Suppressor macrophage treated with lipopolysaccharide for 1 hour (primary cell): ENCODE measurements around the gene PIP4K2A.
"Not testable (repeated sequence)": the region's sequence is repeated elsewhere in the genome, so short reads cannot be mapped to it uniquely, and the experiment has no call there.

Experiments used
- DNase-seq, 3 donors: peaks; one replicate each; pipeline ENCODE4 v3.0.0-alpha.2; 2020 to 2022

Gene PIP4K2A

DNA sequence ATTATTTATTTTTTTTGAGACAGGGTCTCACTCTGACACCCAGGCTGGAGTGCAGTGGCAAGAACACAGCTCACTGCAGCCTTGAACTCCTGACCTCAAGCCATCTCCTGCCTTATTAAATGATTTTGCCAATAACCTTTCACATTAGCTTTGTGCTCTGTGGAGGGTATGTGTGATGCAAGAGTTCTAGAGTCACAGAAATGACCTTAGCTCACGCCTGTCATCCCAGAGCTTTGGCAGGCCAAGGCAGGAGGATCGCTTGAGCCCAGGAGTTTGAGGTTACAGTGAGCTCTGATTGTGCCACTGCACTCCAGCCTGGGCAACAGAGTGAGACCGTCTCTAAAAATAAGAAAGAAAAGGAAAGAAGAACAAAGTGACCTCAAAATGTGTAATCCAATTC is 4.3 kb upstream of the PIP4K2A start:
- DNase-seq, result not testable (repeated sequence)

DNA sequence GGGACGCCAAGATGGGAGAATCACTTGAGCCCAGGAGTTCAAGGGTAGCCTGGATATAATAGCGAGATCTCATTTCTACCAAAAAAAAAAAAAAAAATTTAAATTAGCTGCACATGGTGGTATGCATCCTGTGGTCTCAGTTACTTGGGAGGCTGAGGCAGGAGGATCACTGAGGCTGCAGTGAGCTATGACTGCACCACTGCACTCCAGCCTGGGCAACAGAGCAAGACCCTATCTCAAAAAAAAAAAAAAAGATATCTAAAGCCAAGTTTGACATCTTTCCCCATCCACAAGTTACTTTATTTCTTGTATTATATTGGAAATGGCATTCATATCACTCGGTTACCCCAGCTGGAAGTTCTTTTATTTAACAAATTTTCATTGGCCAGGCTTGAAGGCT is 3.4 kb upstream of the PIP4K2A start:
- DNase-seq, result no peak

DNA sequence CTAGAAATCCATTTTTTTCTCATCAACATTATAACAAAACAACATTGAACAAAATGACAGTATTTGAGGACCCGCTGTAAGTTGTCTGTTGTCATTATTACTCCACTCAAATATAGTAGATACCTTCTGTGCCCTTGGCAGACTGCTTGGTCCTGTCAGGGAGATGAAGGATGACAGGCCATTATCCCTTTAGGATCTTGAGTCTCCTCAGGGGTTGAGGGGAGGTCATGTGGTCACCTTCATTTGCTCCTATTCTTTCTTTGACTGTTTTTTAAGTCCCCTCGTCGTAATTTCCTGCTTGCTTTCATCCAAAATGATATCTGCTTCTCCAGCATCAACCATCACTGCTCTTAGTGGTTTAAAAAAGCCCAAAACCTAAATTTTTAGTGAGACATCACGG is 2.6 kb upstream of the PIP4K2A start:
- no peak for DNase-seq

DNA sequence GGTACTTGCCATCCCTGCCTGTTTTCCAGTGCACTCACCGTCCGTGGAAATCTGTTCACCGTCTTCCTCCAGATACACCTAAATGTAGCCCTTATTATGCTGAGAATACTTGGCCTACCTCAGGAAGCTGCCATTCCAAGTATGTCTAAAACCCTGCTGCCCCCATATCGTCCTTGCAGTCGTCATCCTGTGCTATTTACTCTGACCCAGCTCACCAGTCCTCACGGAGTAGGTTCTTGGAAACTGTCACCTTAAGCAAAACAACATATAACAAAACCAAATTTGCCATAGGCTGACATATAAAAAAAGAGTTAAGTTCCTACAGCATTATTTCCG is 880 bp upstream of the PIP4K2A start:
- DNase-seq, result no peak

DNA sequence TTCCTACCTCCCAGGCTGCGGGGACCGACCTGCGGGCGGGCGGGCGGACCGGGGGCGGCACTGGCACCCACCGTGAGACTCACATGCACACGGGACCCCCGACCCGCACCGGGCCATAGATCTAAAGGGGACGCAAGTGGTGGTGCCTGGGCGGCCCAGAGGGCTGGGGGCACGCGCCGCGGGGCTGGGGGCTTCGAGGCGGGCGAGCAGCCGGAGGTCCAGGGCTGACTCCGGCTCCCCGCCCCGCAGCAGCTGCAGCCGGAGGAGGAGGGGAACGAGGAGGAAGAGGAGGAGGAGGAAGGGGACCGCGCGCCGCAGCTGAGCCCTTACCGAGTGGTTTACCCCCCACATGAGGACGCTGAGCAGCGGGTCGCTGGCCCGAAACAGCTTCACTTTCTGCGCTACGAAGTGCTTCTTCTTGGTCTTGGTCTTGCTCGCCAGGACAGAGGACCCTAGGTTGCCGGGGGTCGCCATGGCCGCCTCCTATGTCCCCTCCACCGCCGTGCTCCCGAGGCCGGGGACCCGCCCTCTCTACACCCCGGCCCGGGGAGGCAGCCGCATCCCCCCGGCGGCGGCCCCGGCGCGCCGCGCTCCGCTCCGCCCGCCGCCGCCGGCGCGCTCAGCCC is 412 bp downstream of the PIP4K2A start:
- DNase-seq, result peak; percentile 31 to 57 (median 38)

DNA sequence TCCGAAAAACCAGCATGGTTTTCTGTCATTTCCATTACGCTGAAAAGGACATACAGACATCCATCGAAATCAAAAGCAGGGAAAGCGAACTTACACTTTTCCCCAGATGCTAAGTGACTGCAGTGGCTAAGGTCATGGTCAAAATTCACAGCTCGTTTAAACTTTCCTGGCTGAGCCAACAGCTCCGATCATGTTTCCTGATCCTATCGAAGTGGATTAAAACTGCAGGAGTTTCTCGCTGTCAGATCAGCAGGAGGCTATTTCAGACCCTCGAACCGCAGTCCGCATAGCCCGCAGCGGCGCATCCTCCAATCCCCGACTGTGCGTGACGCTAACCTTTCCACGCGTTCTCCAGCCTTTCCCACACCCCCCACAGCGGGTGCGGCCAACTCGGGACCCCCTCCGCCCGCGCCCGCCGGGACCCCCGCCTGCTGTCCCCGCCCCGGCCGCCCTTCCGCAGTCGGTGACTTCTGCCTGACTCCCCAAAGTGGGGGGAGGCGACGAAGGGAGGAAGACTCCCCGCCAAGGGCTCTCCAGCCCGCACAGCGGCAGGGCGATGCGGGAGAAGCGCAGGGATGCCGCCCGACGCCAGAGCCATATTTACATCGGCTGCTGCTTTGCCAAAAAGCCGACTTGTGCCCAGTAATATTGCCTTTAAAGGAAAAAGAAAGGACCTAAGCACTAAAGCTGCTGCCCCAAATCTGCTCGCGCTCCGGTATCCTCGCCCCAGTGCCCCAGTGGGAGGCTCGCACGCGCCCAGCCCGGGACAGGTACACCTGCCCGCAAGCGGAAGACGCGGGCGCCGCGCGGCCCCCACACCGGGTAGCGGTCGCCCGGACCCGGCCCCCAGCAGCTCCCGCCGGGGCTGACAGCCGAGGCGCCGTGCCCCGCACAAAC is 1.2 kb downstream of the PIP4K2A start:
- peak; percentile 42 to 54 (median 50) for DNase-seq

DNA sequence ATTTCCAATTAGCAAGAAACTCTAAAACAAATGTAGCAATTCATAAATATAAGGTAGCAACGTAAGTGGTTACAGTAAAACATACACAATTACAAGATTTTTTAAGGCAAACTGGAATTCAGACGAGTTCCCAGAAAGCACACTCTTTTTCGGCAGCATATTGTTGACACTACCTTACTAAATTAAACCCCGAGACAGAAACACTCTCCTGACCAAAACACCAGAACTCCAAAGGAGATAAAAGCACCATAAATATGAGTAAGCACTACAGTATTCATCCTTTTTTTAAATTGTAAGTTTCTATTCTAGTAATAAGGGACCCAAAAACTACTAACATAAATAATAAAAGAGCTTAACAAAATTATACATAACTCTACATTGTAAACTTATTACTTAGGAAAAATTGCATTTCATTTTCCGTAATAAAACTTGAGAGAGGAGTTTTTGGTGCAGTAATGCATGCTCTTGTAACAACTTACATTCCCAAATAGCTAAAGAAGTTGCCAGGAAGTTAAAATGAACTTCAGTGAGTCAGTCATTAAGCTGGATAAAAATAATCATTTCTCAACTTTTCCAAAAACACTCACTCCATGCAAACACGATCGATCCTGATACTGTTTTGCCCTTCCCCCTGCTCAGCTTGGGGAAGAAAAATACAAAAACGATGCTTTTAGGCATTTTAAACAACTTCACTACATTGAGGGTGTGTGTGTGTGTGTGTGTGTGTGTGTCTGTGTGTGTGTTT is 2.0 kb downstream of the PIP4K2A start:
- peak in 2 of 3 donors; percentile 21 to 41 for DNase-seq

DNA sequence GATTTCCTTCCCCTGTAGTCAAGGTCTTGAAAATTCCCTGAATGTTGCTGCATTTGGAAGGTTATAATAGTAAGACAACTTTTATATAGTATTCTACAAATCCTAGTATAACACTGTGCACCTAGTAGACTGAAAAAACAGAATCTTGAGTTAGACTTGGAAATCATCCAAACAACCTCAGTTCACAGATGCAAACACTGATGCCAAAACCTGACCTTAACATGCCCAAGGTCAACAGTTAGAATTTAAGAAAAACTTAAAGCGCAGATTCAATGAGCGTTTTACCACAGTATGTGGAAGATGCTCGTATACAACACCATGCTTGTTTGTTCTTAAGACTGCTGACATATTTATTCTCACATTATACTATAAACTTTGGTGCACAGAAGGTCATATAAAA is 3.0 kb downstream of the PIP4K2A start:
- no peak for DNase-seq

DNA sequence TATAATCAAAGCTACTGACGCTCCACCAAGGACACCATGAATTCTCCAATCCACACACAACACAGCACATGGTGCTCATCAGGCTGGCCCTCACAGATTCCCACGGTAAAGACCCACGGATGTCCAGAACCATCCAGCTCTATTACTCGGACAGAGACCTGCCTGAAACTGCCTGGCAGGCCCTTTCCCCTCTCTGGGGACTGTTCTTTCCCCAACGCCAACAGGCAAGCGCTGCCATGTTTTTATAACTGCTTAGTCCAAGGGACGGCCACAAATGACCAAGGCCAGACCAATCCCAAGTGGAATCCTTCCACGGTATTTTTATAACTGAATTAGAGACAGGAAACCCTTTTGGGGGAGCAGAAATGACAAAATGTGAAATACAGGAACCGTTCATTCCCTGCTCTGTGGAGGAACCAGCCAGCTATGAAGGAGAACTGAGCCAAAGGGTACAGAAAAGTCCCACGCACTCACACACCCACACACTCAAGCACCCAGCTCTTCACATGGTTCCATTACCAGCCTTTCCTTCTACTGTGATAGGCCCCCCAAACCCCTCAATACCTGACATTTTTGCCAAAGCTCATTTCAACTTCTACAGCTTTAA is 4.1 kb downstream of the PIP4K2A start:
- DNase-seq, result peak; percentile 81 to 83 (median 82)

DNA sequence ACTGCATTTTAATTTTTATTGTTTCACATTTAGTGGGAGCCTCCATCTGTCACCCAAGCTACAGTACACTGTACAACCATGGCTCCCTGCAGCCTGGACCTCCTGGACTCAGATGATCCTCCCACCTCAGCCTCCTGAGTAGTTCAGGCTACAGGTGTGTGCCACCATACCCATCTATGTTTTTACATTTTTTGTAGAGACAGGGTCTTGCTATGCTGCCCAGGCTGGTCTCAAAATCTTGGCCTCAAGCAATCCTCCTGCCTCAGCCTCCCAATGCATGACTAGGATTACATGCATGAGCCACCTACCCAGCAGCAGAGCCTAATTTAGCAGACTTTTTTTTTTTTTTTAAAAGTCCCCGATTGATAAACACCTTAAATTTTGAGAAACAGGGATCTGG is 5.6 kb downstream of the PIP4K2A start:
- DNase-seq, result no peak

DNA sequence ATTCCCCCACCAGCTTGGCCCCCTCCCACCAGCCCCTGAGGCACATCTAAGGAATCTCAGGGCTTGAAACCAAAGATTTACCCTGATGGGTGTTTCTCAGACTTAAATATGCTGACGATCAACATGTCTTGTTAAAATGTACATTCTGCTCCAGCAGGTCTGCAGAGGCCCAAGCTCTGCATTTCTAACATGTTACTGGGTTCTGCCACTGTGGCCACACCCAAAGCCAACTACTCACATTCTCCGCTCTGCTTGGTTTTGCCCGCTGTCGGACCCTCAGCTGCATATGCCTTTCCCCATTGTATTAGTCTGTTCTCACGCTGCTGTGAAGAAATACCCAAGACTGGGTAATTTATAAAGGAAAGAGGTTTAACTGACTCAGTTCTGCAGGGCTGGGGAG is 8.9 kb downstream of the PIP4K2A start:
- no peak for DNase-seq

DNA sequence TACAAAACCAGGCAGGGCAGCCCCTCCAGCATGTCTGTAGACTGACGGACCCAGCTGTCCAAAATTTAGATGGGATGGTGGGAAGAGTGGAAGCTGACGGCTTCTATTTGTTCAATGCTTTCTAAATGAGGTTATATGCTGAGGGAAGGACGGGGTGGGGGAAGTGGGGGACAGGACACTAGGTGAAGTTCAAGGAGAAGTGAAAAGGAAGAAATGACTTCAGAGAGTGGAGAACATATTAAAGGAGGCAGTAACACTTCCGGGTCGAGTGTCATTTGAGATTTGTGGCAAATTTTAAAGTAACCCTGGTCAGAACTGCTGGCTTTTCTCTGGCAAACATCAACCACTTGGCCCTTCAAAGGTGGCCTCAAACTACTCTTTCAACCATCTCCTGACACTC is 9.4 kb downstream of the PIP4K2A start:
- no peak for DNase-seq

DNA sequence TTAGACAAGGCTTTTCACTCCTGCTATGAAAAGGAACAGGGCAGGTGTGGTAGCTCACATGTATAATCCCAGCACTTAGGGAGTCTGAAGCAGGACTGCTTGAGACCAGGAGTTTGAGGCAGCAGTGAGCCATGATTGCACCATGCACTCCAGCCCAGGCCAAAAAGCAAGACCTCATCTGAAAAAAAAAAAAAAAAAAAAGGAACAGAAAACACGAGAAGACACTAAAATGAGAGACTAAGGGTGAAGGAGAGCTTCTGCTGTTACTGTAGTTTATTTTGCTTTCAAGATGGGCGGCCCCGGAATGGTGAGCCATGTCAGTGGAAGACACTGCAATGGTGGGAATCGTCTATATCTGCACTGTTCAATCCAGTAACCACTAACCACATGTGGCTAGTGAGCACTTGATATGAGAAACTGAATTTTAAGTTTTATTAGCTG is 9.9 kb downstream of the PIP4K2A start:
- DNase-seq, result peak; percentile 37 to 59 (median 58)

DNA sequence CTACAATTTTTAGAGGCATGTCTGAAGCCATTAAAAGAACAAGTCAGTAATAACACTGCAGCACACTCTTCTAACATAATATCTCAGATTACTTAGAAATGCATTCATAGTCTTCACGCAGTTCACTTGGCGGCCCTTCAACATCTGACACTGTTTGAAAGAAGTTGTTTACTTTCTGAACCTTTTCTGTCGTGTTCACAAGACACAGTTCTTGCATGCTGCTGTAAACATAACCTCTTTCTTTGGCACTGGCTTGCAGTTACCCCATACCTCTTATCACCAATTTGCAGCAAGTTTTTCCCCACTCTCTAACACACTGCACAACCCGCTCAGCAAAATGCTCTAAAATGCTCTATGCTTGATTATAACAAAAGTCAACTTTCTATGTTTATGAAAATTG is 12.0 kb downstream of the PIP4K2A start:
- DNase-seq, result no peak

DNA sequence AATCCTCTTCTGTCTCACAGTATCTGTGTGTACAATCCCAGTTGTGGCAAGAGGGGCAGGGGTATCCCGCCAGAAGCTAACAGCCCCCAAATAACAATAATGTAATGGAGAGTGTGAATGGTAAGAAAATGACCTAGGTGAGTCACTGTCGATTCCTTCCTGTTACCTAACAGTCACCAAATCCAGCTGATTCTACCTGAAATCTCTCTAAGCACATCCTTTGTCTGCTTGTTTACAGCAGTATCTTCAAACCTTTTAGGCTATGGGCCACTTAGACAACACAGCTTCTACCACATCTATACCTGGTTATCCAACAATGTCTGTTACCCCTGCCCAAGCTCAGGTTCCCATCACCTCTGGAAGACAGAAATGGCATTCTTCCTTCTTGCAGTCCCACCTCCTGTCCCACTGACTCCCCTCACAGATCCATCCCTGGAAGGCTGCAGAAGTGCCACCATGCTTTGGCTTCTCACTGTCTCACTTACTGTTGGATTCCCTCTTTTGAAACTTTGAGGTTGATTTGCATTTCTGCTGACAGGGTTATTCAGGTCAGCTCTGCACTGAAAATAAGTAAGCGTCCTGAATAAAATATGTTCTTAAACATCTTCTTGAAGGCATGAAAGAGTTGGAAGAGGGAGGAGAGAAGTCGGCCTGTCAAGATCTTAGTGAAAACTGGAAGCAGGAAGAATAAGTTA is 13.1 kb downstream of the PIP4K2A start:
- no peak for DNase-seq

DNA sequence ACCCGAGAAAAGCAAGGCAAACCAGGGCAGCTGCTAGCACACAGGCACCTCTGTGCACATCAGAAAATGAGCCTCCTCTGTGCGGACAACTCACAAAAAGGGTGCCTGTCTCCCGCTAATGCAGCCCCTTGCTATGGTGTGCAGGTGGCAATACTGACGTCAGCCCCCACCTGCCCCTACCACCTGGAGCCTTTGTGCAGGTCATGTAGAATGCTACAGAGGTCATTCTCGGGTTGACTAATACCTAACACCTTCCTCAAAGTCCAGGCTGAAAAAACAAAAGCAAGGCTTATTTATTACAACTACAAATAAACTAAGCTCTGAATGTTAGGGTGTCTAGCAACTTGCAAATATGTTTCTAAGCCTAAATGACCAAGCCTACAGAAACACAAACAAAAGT is 13.9 kb downstream of the PIP4K2A start:
- DNase-seq, result no peak

DNA sequence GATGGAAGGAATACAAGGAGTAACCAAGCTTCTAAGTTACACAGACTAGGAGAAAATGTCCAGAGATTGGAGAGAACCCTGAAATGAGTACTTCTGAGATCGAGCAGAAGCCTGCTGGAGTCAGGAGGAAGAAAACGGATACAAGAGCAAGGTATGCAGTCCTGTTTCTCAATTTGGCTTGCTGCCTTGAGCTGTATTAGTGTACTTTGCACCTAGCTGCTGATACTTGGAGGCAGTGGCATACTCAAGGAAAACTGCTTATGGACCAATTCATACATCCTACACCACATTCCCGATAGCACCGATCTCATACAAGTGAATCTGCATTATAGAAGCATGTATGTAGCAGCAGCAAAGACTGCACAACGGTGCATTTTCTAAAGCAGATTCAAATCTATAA is 14.4 kb downstream of the PIP4K2A start:
- DNase-seq, result no peak

DNA sequence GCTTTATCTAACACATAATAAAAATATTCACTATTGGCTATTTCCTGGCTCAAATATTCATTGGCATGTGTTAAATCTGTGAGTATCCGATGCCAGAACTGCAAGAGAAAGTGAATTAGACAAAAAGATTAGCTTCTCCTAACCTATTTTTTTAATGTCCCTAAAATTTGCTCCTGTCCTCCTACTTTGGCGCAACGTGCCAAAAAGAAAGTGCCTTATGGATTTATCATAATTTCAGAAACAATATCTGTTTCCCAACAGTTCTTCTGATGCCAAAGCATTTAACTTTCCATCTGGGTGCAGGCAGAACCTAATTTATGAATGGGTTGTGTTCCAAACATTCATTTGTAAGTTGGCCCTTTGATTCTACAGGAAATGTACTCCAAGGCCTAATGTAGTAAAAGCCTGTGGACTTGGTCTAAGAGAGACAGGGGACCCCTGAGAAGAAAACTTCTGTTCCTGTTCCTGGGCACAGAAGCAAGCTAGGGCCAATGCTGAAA is 15.4 kb downstream of the PIP4K2A start:
- no peak for DNase-seq

DNA sequence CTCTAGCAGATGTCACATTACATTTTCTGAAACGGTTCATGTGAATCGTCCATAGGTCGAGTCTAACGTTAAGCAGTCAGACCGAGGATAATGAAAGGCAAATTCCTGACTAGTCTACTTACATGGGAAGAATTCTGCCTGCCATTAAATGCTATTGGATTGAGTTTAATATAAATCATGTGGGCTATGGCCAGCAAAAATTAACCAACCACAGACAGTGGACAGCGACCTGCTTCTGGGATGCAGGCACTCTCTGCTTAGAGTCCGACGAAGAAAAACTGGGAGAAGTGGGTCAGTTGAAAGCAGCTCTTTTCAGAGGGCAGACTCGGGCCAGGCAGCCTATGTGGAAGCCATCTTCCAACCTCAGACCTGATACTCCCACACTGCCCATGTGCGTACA is 16.6 kb downstream of the PIP4K2A start:
- no peak for DNase-seq

DNA sequence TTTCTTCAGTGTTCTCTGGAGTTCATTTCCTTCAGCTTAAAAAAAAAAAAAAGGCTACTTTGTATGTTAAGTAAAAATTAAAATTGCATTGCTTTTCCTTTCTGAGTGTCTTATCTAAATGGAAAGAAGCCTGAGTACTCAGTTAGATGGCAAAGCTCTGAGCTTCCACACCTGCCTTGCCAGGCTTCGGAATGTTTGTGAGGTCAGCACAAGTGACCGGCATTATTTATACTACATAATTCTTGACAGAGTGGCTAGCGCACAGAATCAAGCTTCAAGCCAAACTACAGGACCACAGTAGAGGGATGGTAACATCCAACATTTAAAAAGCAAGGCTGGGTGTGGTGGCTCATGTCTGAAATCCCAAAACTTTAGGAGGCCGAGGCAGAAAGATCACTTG is 17.3 kb downstream of the PIP4K2A start:
- DNase-seq, result no peak

DNA sequence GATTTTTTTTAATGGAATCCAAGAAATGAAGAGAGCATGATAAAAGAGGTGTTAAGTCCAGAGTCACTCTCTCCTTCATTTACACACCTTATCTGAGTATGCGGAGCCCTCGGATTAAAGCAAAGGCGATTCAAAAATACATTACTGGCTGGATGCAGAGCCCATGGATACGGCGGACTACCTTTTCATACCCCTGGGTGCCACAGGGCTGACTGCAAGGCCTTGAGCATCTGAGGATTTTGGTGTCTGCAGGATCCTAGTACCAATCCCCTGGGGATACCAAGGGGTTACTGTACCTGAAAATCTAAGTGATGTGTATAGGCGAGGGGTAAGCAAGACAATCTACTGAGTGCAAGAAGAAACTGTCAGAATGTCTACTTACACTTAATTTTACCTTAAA is 20.5 kb downstream of the PIP4K2A start:
- no peak for DNase-seq

DNA sequence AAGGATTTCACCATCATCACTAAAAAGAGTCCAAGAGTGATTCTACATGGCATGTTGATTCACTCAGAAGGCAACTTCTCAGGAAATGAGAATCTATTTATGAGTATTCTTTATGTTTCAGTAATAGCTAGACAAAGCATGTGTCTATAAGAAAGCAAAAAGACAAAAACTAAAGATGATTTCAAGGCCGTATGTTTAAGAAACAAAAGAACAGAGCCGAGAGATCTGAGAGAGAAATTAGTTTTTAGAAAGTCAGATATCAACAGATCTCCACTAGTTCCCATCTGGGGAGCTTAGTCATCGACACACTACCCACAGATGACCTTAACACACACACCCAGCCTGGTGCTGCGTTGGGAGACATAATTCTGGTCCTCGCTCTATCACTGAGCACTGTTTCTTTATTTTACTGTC is 21.0 kb downstream of the PIP4K2A start:
- peak; percentile 65 to 73 (median 73) for DNase-seq

DNA sequence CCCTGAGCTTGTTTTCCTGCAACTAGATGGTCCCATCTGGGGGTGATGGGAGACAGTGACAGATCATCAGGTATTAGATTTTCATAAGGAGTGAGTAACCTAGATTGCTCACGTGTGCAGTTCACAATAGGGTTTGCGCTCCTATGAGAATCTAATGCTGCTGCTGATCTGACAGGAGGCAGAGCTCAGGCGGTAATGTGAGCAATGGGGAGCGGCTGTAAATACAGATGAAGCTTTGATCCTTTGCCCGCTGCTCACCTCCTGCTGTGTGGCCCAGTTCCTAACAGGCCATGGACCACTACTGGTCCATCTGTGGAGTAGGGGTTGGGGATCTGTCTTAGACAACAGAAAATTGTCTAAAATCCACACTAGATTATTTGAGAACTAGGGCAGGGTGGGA is 22.3 kb downstream of the PIP4K2A start:
- not testable (repeated sequence) for DNase-seq
